DOHH2 (cell line): ENCODE results near the gene LIMS2.

Experiments
- EZH2phosphoT487 ChIP-seq: fragments of 200-600 bp; sonication (generic); IDR thresholded peaks from 2 replicates; pipeline ENCODE4 v1.6.1; 2017; ENCODE audit warnings: borderline replicate concordance, mild to moderate bottlenecking, antibody characterized with exemption, low read length, moderate library complexity, mixed read lengths
- TF ChIP-seq, protein P1 (sequence below): fragments of 200-600 bp; sonication (generic); IDR thresholded peaks from one replicate; pipeline ENCODE4 v1.5.1; 2014; ENCODE audit warnings: antibody characterized with exemption, mild to moderate bottlenecking, low read depth, low read length; ENCODE audit not compliant: poor library complexity, severe bottlenecking

DNA sequence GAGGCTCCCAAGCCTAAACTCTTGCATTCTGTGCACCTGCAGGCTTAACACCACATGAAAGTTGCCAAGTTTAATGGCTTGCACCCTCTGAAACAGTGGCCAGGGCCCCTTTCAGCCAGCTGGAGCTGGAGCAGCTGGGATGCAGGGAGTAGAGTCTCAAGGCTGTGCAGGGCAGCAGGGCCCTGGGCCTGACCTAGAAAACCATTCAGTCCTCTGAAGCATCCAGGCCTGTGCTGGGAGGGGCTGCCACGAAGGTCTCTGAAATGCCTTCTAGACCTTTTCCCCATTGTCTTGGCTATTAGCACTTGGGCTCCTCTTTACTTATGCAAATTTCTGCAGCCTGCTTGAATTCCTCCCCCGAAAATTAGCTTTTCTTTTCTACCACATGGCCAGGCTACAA, 15.4 kb upstream of the LIMS2 start:
- TF ChIP-seq, protein P1, sequence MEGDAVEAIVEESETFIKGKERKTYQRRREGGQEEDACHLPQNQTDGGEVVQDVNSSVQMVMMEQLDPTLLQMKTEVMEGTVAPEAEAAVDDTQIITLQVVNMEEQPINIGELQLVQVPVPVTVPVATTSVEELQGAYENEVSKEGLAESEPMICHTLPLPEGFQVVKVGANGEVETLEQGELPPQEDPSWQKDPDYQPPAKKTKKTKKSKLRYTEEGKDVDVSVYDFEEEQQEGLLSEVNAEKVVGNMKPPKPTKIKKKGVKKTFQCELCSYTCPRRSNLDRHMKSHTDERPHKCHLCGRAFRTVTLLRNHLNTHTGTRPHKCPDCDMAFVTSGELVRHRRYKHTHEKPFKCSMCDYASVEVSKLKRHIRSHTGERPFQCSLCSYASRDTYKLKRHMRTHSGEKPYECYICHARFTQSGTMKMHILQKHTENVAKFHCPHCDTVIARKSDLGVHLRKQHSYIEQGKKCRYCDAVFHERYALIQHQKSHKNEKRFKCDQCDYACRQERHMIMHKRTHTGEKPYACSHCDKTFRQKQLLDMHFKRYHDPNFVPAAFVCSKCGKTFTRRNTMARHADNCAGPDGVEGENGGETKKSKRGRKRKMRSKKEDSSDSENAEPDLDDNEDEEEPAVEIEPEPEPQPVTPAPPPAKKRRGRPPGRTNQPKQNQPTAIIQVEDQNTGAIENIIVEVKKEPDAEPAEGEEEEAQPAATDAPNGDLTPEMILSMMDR = no peak
- no peak for TF ChIP-seq EZH2phosphoT487
